ENCODE measurements around the gene APBB2. TPM values are rescaled to one million over a fixed set of nuclear protein-coding genes. Genes with fewer than 3 reads are reported as not detected.

Gene APBB2
- total and polyA plus RNA-seq, 3 experiments from 2014 or later: 0.86 to 1.1 TPM; not detected in 1

DNA sequence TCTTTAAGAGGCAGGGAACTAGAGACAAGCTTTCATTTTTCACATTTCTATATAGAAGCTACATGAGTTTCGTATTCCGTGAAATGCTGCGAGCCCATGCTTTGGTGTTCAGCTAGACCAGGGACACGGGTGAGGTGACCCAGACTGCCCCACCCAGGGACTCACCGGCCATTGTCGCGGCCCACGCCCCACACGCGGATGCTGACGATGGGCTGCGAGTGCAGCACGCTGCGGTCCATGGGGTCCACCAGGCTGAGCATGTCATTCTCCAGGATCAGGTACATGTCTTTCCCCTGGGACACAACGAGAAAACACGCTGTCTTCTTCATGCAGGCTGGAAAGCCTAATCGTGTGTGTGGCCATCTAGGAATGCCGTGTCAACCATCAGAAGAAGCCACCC, 324.1 kb downstream of the APBB2 start:
- Mint-ChIP-seq H3K27ac (no peak overlapping the region), H3K4me1 (no peaks in the 10 kb centered on the region), H3K9me3 (no peaks in the 10 kb centered on the region), H3K27me3 (peaks cover 1 to 4% of the 10 kb centered on the region in 2 donors), H3K4me3 (no peak overlapping the region), H3K36me3 (no peaks in the 10 kb centered on the region)
- ChIA-PET POLR2A (no interaction called here), CTCF (no interaction called here)
- Histone ChIP-seq H3K27me3 (ENCODE audit: insufficient read depth, low read length, poor library complexity, severe bottlenecking) (no peaks in the 10 kb centered on the region), H3K9me3 (ENCODE audit: low read length) (no peaks in the 10 kb centered on the region), H3K27ac (ENCODE audit: low read depth, low read length) (no peak overlapping the region), H3K36me3 (ENCODE audit: insufficient read depth, low read length) (no peaks in the 10 kb centered on the region), H3K4me3 (ENCODE audit: low read length) (no peak overlapping the region), H3K4me1 (ENCODE audit: insufficient read depth, low read length) (no peaks in the 10 kb centered on the region)
- DNase-seq: no peak

- Histone ChIP-seq H3K27me3 (ENCODE audit: insufficient read depth, low read length, poor library complexity, severe bottlenecking) (no peaks in the 10 kb centered on the region), H3K4me3 (ENCODE audit: low read length) (no peak overlapping the region), H3K36me3 (ENCODE audit: insufficient read depth, low read length) (no peaks in the 10 kb centered on the region), H3K4me1 (ENCODE audit: insufficient read depth, low read length) (no peaks in the 10 kb centered on the region), H3K27ac (ENCODE audit: low read depth, low read length) (no peak overlapping the region), H3K9me3 (ENCODE audit: low read length) (no peaks in the 10 kb centered on the region)
- Mint-ChIP-seq H3K9me3 (no peaks in the 10 kb centered on the region), H3K36me3 (no peaks in the 10 kb centered on the region), H3K4me1 (no peaks in the 10 kb centered on the region), H3K27me3 (peaks cover 1 to 8% of the 10 kb centered on the region in 2 donors), H3K27ac (no peak overlapping the region), H3K4me3 (no peak overlapping the region)
- ChIA-PET CTCF (interaction anchor here (1.5 to 2.0 kb wide), 2 partner anchors 9 to 23 kb away, joined by 3 to 11 read pairs; no protein-coding TSS in a partner anchor), POLR2A (no interaction called here)
- no peak for DNase-seq
Observed at GRCh38 chr4:40888933-40889332, 325.4 kb downstream of the APBB2 start.

DNA sequence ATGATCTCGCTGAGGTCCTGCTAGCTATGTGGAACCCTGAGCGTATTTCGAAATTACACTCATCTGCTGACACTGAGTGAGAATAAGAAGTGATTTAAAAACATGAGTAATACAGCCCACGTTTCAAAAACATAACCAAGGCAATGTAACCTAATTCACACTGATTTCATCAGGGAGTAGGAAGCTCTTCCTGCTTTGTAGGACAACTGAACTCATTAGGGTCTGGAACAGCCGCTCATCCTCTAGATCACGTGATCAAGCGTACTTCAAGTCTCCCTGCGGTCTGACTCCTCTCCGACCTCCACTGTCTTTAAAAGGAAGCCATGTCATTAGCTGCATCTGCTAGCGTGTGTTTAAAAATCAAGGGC, 326.6 kb downstream of the APBB2 start:
- Mint-ChIP-seq H3K4me3 (no peak overlapping the region), H3K9me3 (no peaks in the 10 kb centered on the region), H3K4me1 (no peaks in the 10 kb centered on the region), H3K27ac (no peak overlapping the region), H3K27me3 (peaks cover 3 to 13% of the 10 kb centered on the region in 2 donors), H3K36me3 (no peaks in the 10 kb centered on the region)
- Histone ChIP-seq H3K4me3 (ENCODE audit: low read length) (no peak overlapping the region), H3K36me3 (ENCODE audit: insufficient read depth, low read length) (no peaks in the 10 kb centered on the region), H3K4me1 (ENCODE audit: insufficient read depth, low read length) (no peaks in the 10 kb centered on the region), H3K9me3 (ENCODE audit: low read length) (no peaks in the 10 kb centered on the region), H3K27me3 (ENCODE audit: insufficient read depth, low read length, poor library complexity, severe bottlenecking) (no peaks in the 10 kb centered on the region), H3K27ac (ENCODE audit: low read depth, low read length) (no peak overlapping the region)
- ChIA-PET POLR2A (no interaction called here), CTCF (interaction anchor here (1.2 to 2.0 kb wide), 3 partner anchors 10 to 24 kb away, joined by 3 to 11 read pairs (median 3); no protein-coding TSS in a partner anchor)
- no peak for DNase-seq

- no peaks in the 10 kb centered on the region for H3K4me1 ChIP-seq (ENCODE audit: insufficient read depth, low read length)
- no peaks in the 10 kb centered on the region for H3K9me3 ChIP-seq (ENCODE audit: low read length)
- ChIA-PET POLR2A (no interaction called here), CTCF (interaction anchor here (1.2 kb wide), 1 partner anchor 15 kb away, joined by 3 read pairs; no protein-coding TSS in a partner anchor)
- no peaks in the 10 kb centered on the region for H3K27me3 ChIP-seq (ENCODE audit: insufficient read depth, low read length, poor library complexity, severe bottlenecking)
- no peak overlapping the region for H3K27ac Mint-ChIP-seq
- H3K9me3 Mint-ChIP-seq: no peaks in the 10 kb centered on the region
- no peak for DNase-seq
- peaks cover 3 to 19% of the 10 kb centered on the region in 2 donors for H3K27me3 Mint-ChIP-seq
- H3K36me3 ChIP-seq (ENCODE audit: insufficient read depth, low read length): no peaks in the 10 kb centered on the region
- no peaks in the 10 kb centered on the region for H3K36me3 Mint-ChIP-seq
- H3K4me1 Mint-ChIP-seq: no peaks in the 10 kb centered on the region
- H3K4me3 Mint-ChIP-seq: no peak overlapping the region
- H3K4me3 ChIP-seq (ENCODE audit: low read length): no peak overlapping the region
- H3K27ac ChIP-seq (ENCODE audit: low read depth, low read length): no peak overlapping the region
Observed at GRCh38 chr4:40886931-40887763, 327.2 kb downstream of the APBB2 start.

DNA sequence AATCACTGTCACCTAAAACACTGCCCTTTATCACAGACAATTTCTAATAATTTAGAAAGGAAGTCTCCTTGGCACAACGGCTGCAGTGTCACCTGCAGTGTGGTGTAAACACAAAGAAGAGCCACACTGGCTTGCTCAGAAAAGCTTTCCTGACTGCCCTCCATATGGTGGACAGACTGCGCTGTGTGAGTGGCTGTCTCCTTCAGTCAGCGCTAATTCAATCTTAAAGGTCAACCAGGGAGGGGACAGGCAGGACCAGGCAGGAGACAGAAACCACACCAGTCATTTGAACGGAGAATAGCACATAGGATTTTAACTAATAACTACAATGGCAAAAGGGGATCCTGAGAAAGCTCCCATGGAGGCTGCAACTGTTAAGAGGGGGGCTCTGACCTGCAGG, 332.5 kb downstream of the APBB2 start:
- Mint-ChIP-seq H3K4me3 (no peak overlapping the region), H3K9me3 (no peaks in the 10 kb centered on the region), H3K27ac (no peak overlapping the region), H3K27me3 (peaks cover 17 to 54% of the 10 kb centered on the region in 2 donors), H3K36me3 (no peaks in the 10 kb centered on the region), H3K4me1 (no peaks in the 10 kb centered on the region)
- Histone ChIP-seq H3K36me3 (ENCODE audit: insufficient read depth, low read length) (no peaks in the 10 kb centered on the region), H3K9me3 (ENCODE audit: low read length) (no peaks in the 10 kb centered on the region), H3K4me3 (ENCODE audit: low read length) (no peak overlapping the region), H3K27ac (ENCODE audit: low read depth, low read length) (no peak overlapping the region), H3K27me3 (ENCODE audit: insufficient read depth, low read length, poor library complexity, severe bottlenecking) (no peaks in the 10 kb centered on the region), H3K4me1 (ENCODE audit: insufficient read depth, low read length) (no peaks in the 10 kb centered on the region)
- DNase-seq: no peak
- POLR2A ChIA-PET: no interaction called here
- CTCF ChIA-PET: interaction anchor here (0.9 kb wide), 1 partner anchor 41 kb away, joined by 3 read pairs; no protein-coding TSS in a partner anchor

DNA sequence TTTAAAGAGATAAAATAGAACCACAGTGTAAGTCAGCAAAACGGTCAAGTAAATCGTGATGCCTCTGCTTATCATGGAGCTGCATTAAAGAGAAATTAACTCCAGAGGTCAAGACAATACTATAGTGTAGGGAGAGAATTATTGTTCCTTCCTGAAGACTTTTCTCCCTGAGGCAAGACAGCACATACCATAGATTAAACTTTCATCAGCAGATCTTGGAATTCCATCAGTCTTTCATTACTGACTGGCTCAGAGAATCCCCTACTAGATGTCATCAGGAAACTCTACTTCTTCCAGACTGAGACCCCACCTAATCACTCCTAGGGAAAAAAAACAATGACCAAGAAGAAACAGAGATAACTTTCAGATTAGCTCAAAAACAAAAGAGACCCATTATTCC, 333.2 kb downstream of the APBB2 start:
- CTCF ChIA-PET: no interaction called here
- Histone ChIP-seq H3K4me3 (ENCODE audit: low read length) (no peak overlapping the region), H3K27me3 (ENCODE audit: insufficient read depth, low read length, poor library complexity, severe bottlenecking) (no peaks in the 10 kb centered on the region), H3K36me3 (ENCODE audit: insufficient read depth, low read length) (no peaks in the 10 kb centered on the region), H3K4me1 (ENCODE audit: insufficient read depth, low read length) (no peaks in the 10 kb centered on the region), H3K9me3 (ENCODE audit: low read length) (no peaks in the 10 kb centered on the region), H3K27ac (ENCODE audit: low read depth, low read length) (no peak overlapping the region)
- no peaks in the 10 kb centered on the region for H3K9me3 Mint-ChIP-seq
- no peak for DNase-seq
- no peaks in the 10 kb centered on the region for H3K4me1 Mint-ChIP-seq
- H3K4me3 Mint-ChIP-seq: no peak overlapping the region
- peaks cover 17 to 55% of the 10 kb centered on the region in 2 donors for H3K27me3 Mint-ChIP-seq
- H3K27ac Mint-ChIP-seq: no peak overlapping the region
- POLR2A ChIA-PET: no interaction called here
- no peaks in the 10 kb centered on the region for H3K36me3 Mint-ChIP-seq

GRCh38 chr4:40878548-40879055, 335.7 kb downstream of the APBB2 start:
- Mint-ChIP-seq H3K9me3 (no peaks in the 10 kb centered on the region), H3K27ac (peak overlapping the region in 1 of 8 donors; percentile 69), H3K4me1 (no peaks in the 10 kb centered on the region), H3K4me3 (no peak overlapping the region), H3K27me3 (peaks cover 17 to 53% of the 10 kb centered on the region in 2 donors), H3K36me3 (no peaks in the 10 kb centered on the region)
- Histone ChIP-seq H3K36me3 (ENCODE audit: insufficient read depth, low read length) (no peaks in the 10 kb centered on the region), H3K9me3 (ENCODE audit: low read length) (no peaks in the 10 kb centered on the region), H3K27me3 (ENCODE audit: insufficient read depth, low read length, poor library complexity, severe bottlenecking) (no peaks in the 10 kb centered on the region), H3K4me1 (ENCODE audit: insufficient read depth, low read length) (no peaks in the 10 kb centered on the region), H3K4me3 (ENCODE audit: low read length) (no peak overlapping the region), H3K27ac (ENCODE audit: low read depth, low read length) (no peak overlapping the region)
- no peak for DNase-seq
- CTCF ChIA-PET: interaction anchor here (1.0 kb wide), 1 partner anchor 19 kb away, joined by 3 read pairs; no protein-coding TSS in a partner anchor
- POLR2A ChIA-PET: no interaction called here

DNA sequence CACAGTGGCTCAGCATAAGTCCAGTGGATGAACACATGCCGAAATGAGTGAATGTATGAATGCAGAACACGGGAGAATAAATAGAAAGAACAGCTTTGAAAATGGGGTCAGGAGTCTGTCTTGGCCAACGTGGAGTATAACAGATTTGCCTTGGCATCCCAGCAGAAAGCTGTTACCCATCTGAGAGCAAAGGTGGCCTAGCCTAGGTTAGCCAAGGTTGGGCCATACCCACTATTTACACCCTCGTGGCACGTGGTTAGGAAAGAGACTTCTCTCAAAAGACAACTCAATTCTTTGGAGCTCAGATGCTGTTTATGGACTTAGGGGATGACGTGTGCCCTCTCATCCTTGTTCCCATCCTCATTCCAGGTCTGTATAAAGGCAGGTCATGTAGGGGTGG, 337.3 kb downstream of the APBB2 start:
- ChIA-PET POLR2A (no interaction called here), CTCF (interaction anchor here (1.0 kb wide), 1 partner anchor 20 kb away, joined by 3 read pairs; no protein-coding TSS in a partner anchor)
- no peaks in the 10 kb centered on the region for H3K9me3 Mint-ChIP-seq
- Histone ChIP-seq H3K4me3 (ENCODE audit: low read length) (no peak overlapping the region), H3K4me1 (ENCODE audit: insufficient read depth, low read length) (no peaks in the 10 kb centered on the region), H3K9me3 (ENCODE audit: low read length) (no peaks in the 10 kb centered on the region), H3K27ac (ENCODE audit: low read depth, low read length) (no peak overlapping the region), H3K36me3 (ENCODE audit: insufficient read depth, low read length) (no peaks in the 10 kb centered on the region), H3K27me3 (ENCODE audit: insufficient read depth, low read length, poor library complexity, severe bottlenecking) (no peaks in the 10 kb centered on the region)
- no peak overlapping the region for H3K4me3 Mint-ChIP-seq
- no peaks in the 10 kb centered on the region for H3K4me1 Mint-ChIP-seq
- DNase-seq: no peak
- H3K27me3 Mint-ChIP-seq: peaks cover 15 to 47% of the 10 kb centered on the region in 2 donors
- no peaks in the 10 kb centered on the region for H3K36me3 Mint-ChIP-seq
- H3K27ac Mint-ChIP-seq: no peak overlapping the region
